GM12878 (cell line): Measurements from ENCODE around the gene PRR13.
"Not testable (repeated sequence)": the region's sequence is repeated elsewhere in the genome, so short reads cannot be mapped to it uniquely, and the experiment has no call there.

Source experiments
- CHD4 ChIP-seq: fragments of 200-600 bp; sonication (generic); IDR thresholded peaks from 2 replicates; pipeline ENCODE4 v1.6.1; 2016; ENCODE audit warnings: mild to moderate bottlenecking
- CTCF ChIP-seq, 3 experiments: IDR thresholded peaks in 2 of 3; conservative IDR thresholded peaks in 1 of 3; 2 replicates each; pipeline ENCODE4 v1.5.1; 2011; ENCODE audit warnings: low read depth in 3 of 3, low read length in 3 of 3, mild to moderate bottlenecking in 3 of 3, control low read depth in 2 of 3, moderate library complexity in 2 of 3, inconsistent platforms in 1 of 3, mixed read lengths in 1 of 3; ENCODE audit not compliant: control insufficient read depth in 2 of 3, insufficient read depth in 1 of 3; ENCODE audit errors: extremely low read depth in 1 of 3
- JUND ChIP-seq: IDR thresholded peaks from 2 replicates; pipeline ENCODE4 v1.6.1; 2012; ENCODE audit warnings: low read depth, mild to moderate bottlenecking, low read length, improper control_type of control experiment, moderate library complexity
- MXI1 ChIP-seq: fragments of 150-350 bp; IDR thresholded peaks from 2 replicates; pipeline ENCODE4 v1.6.1; 2011; ENCODE audit warnings: low read depth, mild to moderate bottlenecking, inconsistent platforms, low read length, improper control_type of control experiment
- SIN3A ChIP-seq: IDR thresholded peaks from 2 replicates; pipeline ENCODE4 v1.6.1; 2012; ENCODE audit warnings: low read depth, low read length, improper control_type of control experiment
- SRF ChIP-seq, 2 experiments: IDR thresholded peaks; 2 replicates each; pipeline ENCODE4 v1.6.1; 2011; ENCODE audit warnings: low read depth in 2 of 2, low read length in 2 of 2, mild to moderate bottlenecking in 1 of 2, moderate library complexity in 1 of 2
- TCF7 ChIP-seq: IDR thresholded peaks from 2 replicates; pipeline ENCODE4 v1.6.1; 2014; ENCODE audit warnings: antibody characterized with exemption, borderline replicate concordance
- USF2 ChIP-seq: IDR thresholded peaks from 2 replicates; pipeline ENCODE4 v1.6.1; 2011; ENCODE audit warnings: low read depth, low read length, improper control_type of control experiment, borderline replicate concordance

- TF ChIP-seq CTCF (IDR thresholded peaks at IDR 0.05 in 2 of 3, conservative IDR thresholded peaks at IDR 0.05 in 1 of 3; ENCODE audit: control insufficient read depth in 2 of 3, extremely low read depth in 1 of 3, insufficient read depth in 1 of 3, low read depth in 3 of 3, low read length in 3 of 3); JUND; CHD4; TCF7; MXI1; SIN3A; USF2; SRF (IDR thresholded peaks at IDR 0.05; ENCODE audit: low read depth in 2 of 2, low read length in 2 of 2): not testable (repeated sequence)
Observed at GRCh38 chr12:53435326-53435725, 6.2 kb upstream of the PRR13 start.
